Caco-2 (cell line): ENCODE measurements around the gene CCP110. TPM values are rescaled to one million over a fixed set of nuclear protein-coding genes. Genes with fewer than 3 reads are reported as not detected.

Experiments
- BruUV-seq: library from RNA; stranded (reverse); fragments of 400-500 nt; replicated peaks from 2 replicates; lab custom pipeline; 2021; lab: Mats Ljungman, UMichigan
- CTCF ChIA-PET: fragments of 300-600 bp; sonication (Branson Sonifier 250); formaldehyde crosslinking; loops from one replicate; lab custom pipeline; 2022; ENCODE audit warnings: antibody characterized with exemption; lab: Charles Lee
- POLR2A ChIA-PET: fragments of 300-600 bp; sonication (Branson Sonifier 250); formaldehyde crosslinking; loops from one replicate; lab custom pipeline; 2022; ENCODE audit warnings: antibody characterized with exemption; lab: Charles Lee
- DNase-seq, 2 experiments: peaks; one replicate each; pipeline versions ENCODE4 v3.0.0 to v3.0.0-alpha.2; 2020 to 2022
- H3K27me3 ChIP-seq: replicated peaks from 2 replicates; pipeline ENCODE4 v1.6.0; 2011; ENCODE audit warnings: low read length; ENCODE audit not compliant: control insufficient read depth, insufficient read depth
- H3K36me3 ChIP-seq: 2 replicates; pipeline ENCODE4 v1.5.1; 2011; ENCODE audit warnings: low read length; ENCODE audit not compliant: control insufficient read depth, insufficient read depth
- H3K4me1 ChIP-seq: fragments of 250-450 bp; sonication (Bioruptor Pico); 2 replicates; pipeline ENCODE4 v1.5.1; 2020; ENCODE audit warnings: mild to moderate bottlenecking
- H3K4me3 ChIP-seq: 2 replicates; pipeline ENCODE4 v1.5.1; 2011; ENCODE audit warnings: low read depth, mild to moderate bottlenecking, control low read depth, low read length
- H3K9me3 ChIP-seq: fragments of 250-450 bp; sonication (Bioruptor Pico); 2 replicates; pipeline ENCODE4 v1.5.1; 2020; ENCODE audit warnings: mild to moderate bottlenecking, moderate library complexity
- H3K27ac Mint-ChIP-seq: one replicate; pipeline ENCODE4 v1.8.0; 2022; ENCODE audit warnings: mixed read lengths; ENCODE audit not compliant: unreplicated experiment
- H3K27me3 Mint-ChIP-seq: one replicate; pipeline ENCODE4 v1.8.0; 2022; ENCODE audit warnings: mixed read lengths; ENCODE audit not compliant: insufficient read depth, unreplicated experiment
- H3K36me3 Mint-ChIP-seq: one replicate; pipeline ENCODE4 v1.8.0; 2022; ENCODE audit warnings: mild to moderate bottlenecking, mixed read lengths; ENCODE audit not compliant: insufficient read depth, unreplicated experiment
- H3K4me1 Mint-ChIP-seq: one replicate; pipeline ENCODE4 v1.8.0; 2022; ENCODE audit warnings: low read depth, mixed read lengths; ENCODE audit not compliant: unreplicated experiment
- H3K4me3 Mint-ChIP-seq: one replicate; pipeline ENCODE4 v1.8.0; 2022; ENCODE audit warnings: mild to moderate bottlenecking, moderate library complexity, mixed read lengths; ENCODE audit not compliant: unreplicated experiment
- H3K9me3 Mint-ChIP-seq: one replicate; pipeline ENCODE4 v1.8.0; 2022; ENCODE audit warnings: mixed read lengths; ENCODE audit not compliant: unreplicated experiment
- CTCF ChIP-seq, 2 experiments: fragments of 200-600 bp in 1 of 2; IDR thresholded peaks; 1 replicate in 1 of 2; 2 replicates in 1 of 2; pipeline versions ENCODE4 v1.5.1 to v1.8.0; 2011 to 2022; ENCODE audit warnings: antibody characterized with exemption in 1 of 2, control low read depth in 1 of 2, inconsistent platforms in 1 of 2, low read depth in 1 of 2, low read length in 1 of 2, mild to moderate bottlenecking in 1 of 2, moderate library complexity in 1 of 2; ENCODE audit not compliant: insufficient read depth in 1 of 2, severe bottlenecking in 1 of 2, unreplicated experiment in 1 of 2
- intact Hi-C: fragments of 100-400 bp; cut with micrococcal nuclease; formaldehyde crosslinking; loops from one replicate; pipeline ENCODE4 v1.10.0; 2022; ENCODE audit not compliant: unreplicated experiment
- total RNA-seq: library from RNA; stranded (reverse); gene quantifications from 2 replicates; pipeline ENCODE4 v1.2.3, GENCODE V29; 2022

The CCP110 gene
- total RNA-seq, 1 experiment from 2014 or later = 7.5 TPM

- Mint-ChIP-seq H3K9me3 (no peaks in the 10 kb centered on the region), H3K27me3 (no peaks in the 10 kb centered on the region), H3K4me1 (no peaks in the 10 kb centered on the region), H3K27ac (no peak overlapping the region), H3K36me3 (no peaks in the 10 kb centered on the region), H3K4me3 (no peak overlapping the region)
- BruUV-seq = no TSS peak
- Histone ChIP-seq H3K4me3 (no peak overlapping the region), H3K36me3 (no peaks in the 10 kb centered on the region), H3K27me3 (no peaks in the 10 kb centered on the region), H3K4me1 (no peaks in the 10 kb centered on the region), H3K9me3 (no peaks in the 10 kb centered on the region)
- intact Hi-C loops = no loop called here
- no peak for TF ChIP-seq CTCF (IDR thresholded peaks at IDR 0.05; ENCODE audit: insufficient read depth in 1 of 2, low read depth in 1 of 2, low read length in 1 of 2, severe bottlenecking in 1 of 2, unreplicated experiment in 1 of 2)
- ChIA-PET CTCF (no interaction called here), POLR2A (no interaction called here)
- no peak for DNase-seq
Measured at GRCh38 chr16:19478505-19478904, 45.2 kb upstream of the CCP110 start.

GRCh38 chr16:19479302-19479721, 44.4 kb upstream of the CCP110 start:
- Histone ChIP-seq H3K4me3 (no peak overlapping the region), H3K27me3 (no peaks in the 10 kb centered on the region), H3K9me3 (no peaks in the 10 kb centered on the region), H3K36me3 (no peaks in the 10 kb centered on the region), H3K4me1 (no peaks in the 10 kb centered on the region)
- POLR2A ChIA-PET = no interaction called here
- DNase-seq = no peak
- intact Hi-C loops = no loop called here
- Mint-ChIP-seq H3K36me3 (no peaks in the 10 kb centered on the region), H3K9me3 (no peaks in the 10 kb centered on the region), H3K27ac (no peak overlapping the region), H3K4me1 (no peaks in the 10 kb centered on the region), H3K27me3 (no peaks in the 10 kb centered on the region), H3K4me3 (no peak overlapping the region)
- CTCF ChIA-PET = no interaction called here
- no peak for TF ChIP-seq CTCF (IDR thresholded peaks at IDR 0.05; ENCODE audit: insufficient read depth in 1 of 2, low read depth in 1 of 2, low read length in 1 of 2, severe bottlenecking in 1 of 2, unreplicated experiment in 1 of 2)
- no TSS peak for BruUV-seq

GRCh38 chr16:19481296-19481695, 42.4 kb upstream of the CCP110 start:
- Mint-ChIP-seq H3K27ac (no peak overlapping the region), H3K27me3 (no peaks in the 10 kb centered on the region), H3K4me3 (no peak overlapping the region), H3K4me1 (no peaks in the 10 kb centered on the region), H3K36me3 (no peaks in the 10 kb centered on the region), H3K9me3 (no peaks in the 10 kb centered on the region)
- no peaks in the 10 kb centered on the region for H3K27me3 ChIP-seq
- POLR2A ChIA-PET = no interaction called here
- DNase-seq = no peak
- no peak overlapping the region for H3K4me3 ChIP-seq
- CTCF ChIA-PET = no interaction called here
- no peaks in the 10 kb centered on the region for H3K4me1 ChIP-seq
- no TSS peak for BruUV-seq
- H3K9me3 ChIP-seq = no peaks in the 10 kb centered on the region
- no peak for TF ChIP-seq CTCF (IDR thresholded peaks at IDR 0.05; ENCODE audit: insufficient read depth in 1 of 2, low read depth in 1 of 2, low read length in 1 of 2, severe bottlenecking in 1 of 2, unreplicated experiment in 1 of 2)
- H3K36me3 ChIP-seq = no peaks in the 10 kb centered on the region
- intact Hi-C loops = no loop called here
